WTC11 (cell line): Measurements from ENCODE around the gene GPC2. TPM values are rescaled to one million over a fixed set of nuclear protein-coding genes. Genes with fewer than 3 reads are reported as not detected.

Experiments
- ATAC-seq: fragments of 200-7000 bp; cut with Tn5 transposase; 2 replicates; pipeline ENCODE4 v1.10.0; 2021; ENCODE audit warnings: mild to moderate bottlenecking, moderate library complexity
- CTCF ChIA-PET: fragments of 300-600 bp; sonication (Branson Sonifier 250); formaldehyde crosslinking; loops from one replicate; lab custom pipeline; 2021; ENCODE audit warnings: antibody characterized with exemption; lab: Charles Lee
- POLR2A ChIA-PET: fragments of 350-600 bp; sonication (Branson Sonifier 250); formaldehyde crosslinking; loops from one replicate; lab custom pipeline; 2021; ENCODE audit warnings: antibody characterized with exemption; lab: Charles Lee
- DNase-seq: peaks from one replicate; pipeline ENCODE4 v3.0.0; 2021; ENCODE audit warnings: low spot score
- H3K27ac Mint-ChIP-seq: 2 replicates; pipeline ENCODE4 v1.8.0; 2021; ENCODE audit warnings: mixed read lengths
- H3K27me3 Mint-ChIP-seq: 2 replicates; pipeline ENCODE4 v1.8.0; 2021; ENCODE audit warnings: low read depth, mild to moderate bottlenecking, moderate library complexity, mixed read lengths
- H3K36me3 Mint-ChIP-seq: 2 replicates; pipeline ENCODE4 v1.8.0; 2021; ENCODE audit warnings: mixed read lengths
- H3K4me1 Mint-ChIP-seq: 2 replicates; pipeline ENCODE4 v1.8.0; 2022; ENCODE audit warnings: mixed read lengths
- H3K4me3 Mint-ChIP-seq: 2 replicates; pipeline ENCODE4 v1.8.0; 2021; ENCODE audit warnings: mild to moderate bottlenecking, moderate library complexity, mixed read lengths
- H3K9me3 Mint-ChIP-seq: 2 replicates; pipeline ENCODE4 v1.8.0; 2021; ENCODE audit warnings: mixed read lengths
- AR ChIP-seq: fragments of 250-450 bp; sonication (Bioruptor Pico); IDR thresholded peaks from 2 replicates; pipeline ENCODE4 v1.9.0; 2021; ENCODE audit warnings: mild to moderate bottlenecking
- ATF1 ChIP-seq: sonication (generic); formaldehyde crosslinking; IDR thresholded peaks from 2 replicates; pipeline ENCODE4 v1.8.1; 2023; ENCODE audit warnings: mild to moderate bottlenecking, moderate library complexity, missing genetic modification reagents
- ATF3 ChIP-seq: sonication (generic); formaldehyde crosslinking; conservative IDR thresholded peaks from 2 replicates; pipeline ENCODE4 v1.8.1; 2022; ENCODE audit warnings: mild to moderate bottlenecking, missing genetic modification reagents
- E2F1 ChIP-seq: sonication (generic); formaldehyde crosslinking; IDR thresholded peaks from 2 replicates; pipeline ENCODE4 v1.8.0; 2022; ENCODE audit warnings: mild to moderate bottlenecking, missing genetic modification reagents
- ESRRA ChIP-seq: sonication (generic); formaldehyde crosslinking; IDR thresholded peaks from 2 replicates; pipeline ENCODE4 v1.8.1; 2022; ENCODE audit warnings: mild to moderate bottlenecking, missing genetic modification reagents, borderline replicate concordance
- ETV6 ChIP-seq: sonication (generic); formaldehyde crosslinking; IDR thresholded peaks from 2 replicates; pipeline ENCODE4 v1.8.1; 2022; ENCODE audit warnings: mild to moderate bottlenecking, missing genetic modification reagents
- GABPB1 ChIP-seq: sonication (generic); formaldehyde crosslinking; IDR thresholded peaks from 2 replicates; pipeline ENCODE4 v1.8.1; 2023; ENCODE audit warnings: mild to moderate bottlenecking, missing genetic modification reagents
- IRF2 ChIP-seq: sonication (generic); formaldehyde crosslinking; IDR thresholded peaks from 2 replicates; pipeline ENCODE4 v1.8.0; 2022; ENCODE audit warnings: low read depth, missing genetic modification reagents, borderline replicate concordance
- JAZF1 ChIP-seq: fragments of 250-450 bp; sonication (Bioruptor Pico); IDR thresholded peaks from 2 replicates; pipeline ENCODE4 v1.9.0; 2021; ENCODE audit warnings: moderate library complexity, mild to moderate bottlenecking, inconsistent platforms
- MAX ChIP-seq: sonication (generic); formaldehyde crosslinking; IDR thresholded peaks from 2 replicates; pipeline ENCODE4 v1.8.0; 2022; ENCODE audit warnings: mild to moderate bottlenecking, missing genetic modification reagents
- NFATC4 ChIP-seq: fragments of 250-450 bp; sonication (Bioruptor Pico); IDR thresholded peaks from 2 replicates; pipeline ENCODE4 v1.9.0; 2021; ENCODE audit warnings: mild to moderate bottlenecking
- NFYB ChIP-seq: sonication (generic); formaldehyde crosslinking; conservative IDR thresholded peaks from 2 replicates; pipeline ENCODE4 v1.8.0; 2022; ENCODE audit warnings: low read depth, missing genetic modification reagents
- PRDM15 ChIP-seq: sonication (generic); formaldehyde crosslinking; IDR thresholded peaks from 2 replicates; pipeline ENCODE4 v1.8.0; 2022; ENCODE audit warnings: missing genetic modification reagents
- ZBTB43 ChIP-seq: sonication (generic); formaldehyde crosslinking; IDR thresholded peaks from 2 replicates; pipeline ENCODE4 v1.8.1; 2023; ENCODE audit warnings: mild to moderate bottlenecking, missing genetic modification reagents
- ZNF121 ChIP-seq: sonication (generic); formaldehyde crosslinking; IDR thresholded peaks from 2 replicates; pipeline ENCODE4 v1.8.0; 2023; ENCODE audit warnings: missing genetic modification reagents
- ZNF138 ChIP-seq: sonication (generic); formaldehyde crosslinking; conservative IDR thresholded peaks from 2 replicates; pipeline ENCODE4 v1.8.1; 2022; ENCODE audit warnings: mild to moderate bottlenecking, moderate library complexity, missing genetic modification reagents
- ZNF263 ChIP-seq: sonication (generic); formaldehyde crosslinking; IDR thresholded peaks from 2 replicates; pipeline ENCODE4 v1.8.1; 2022; ENCODE audit warnings: low read depth, mild to moderate bottlenecking, moderate library complexity, missing genetic modification reagents
- ZSCAN18 ChIP-seq: fragments of 250-450 bp; sonication (Bioruptor Pico); IDR thresholded peaks from 2 replicates; pipeline ENCODE4 v2.1.2; 2022; ENCODE audit warnings: mild to moderate bottlenecking, moderate library complexity
- total RNA-seq: library from RNA; stranded (reverse); gene quantifications from 3 replicates; pipeline ENCODE4 v1.2.3, GENCODE V29; 2021

Gene GPC2
- total RNA-seq, 1 experiment from 2014 or later, result 52.1 TPM

- H3K36me3 Mint-ChIP-seq, result peaks cover 32% of the 10 kb centered on the region
These were observed 23.3 kb downstream of the GPC2 start for GRCh38 chr7:100153708-100154535.

GRCh38 chr7:100152937-100153666 is 24.1 kb downstream of the GPC2 start:
- CTCF ChIA-PET, result interaction anchor here (0.7 kb wide), 1 partner anchor 11 kb away, joined by 3 read pairs; no protein-coding TSS in a partner anchor
- no peak for ATAC-seq
- Mint-ChIP-seq H3K27ac (0 out of 2 replicates have a peak overlapping the region, but pooled peaks have one; percentile 35), H3K27me3 (no peaks in the 10 kb centered on the region), H3K36me3 (peaks cover 32% of the 10 kb centered on the region), H3K4me3 (no peak overlapping the region), H3K4me1 (peaks cover 38% of the 10 kb centered on the region), H3K9me3 (no peaks in the 10 kb centered on the region)
- no peak for DNase-seq
- POLR2A ChIA-PET, result no interaction called here
- TF ChIP-seq IRF2 (CRISPR knock-in tag) (no peak), ATF1 (CRISPR knock-in tag) (no peak), ATF3 (CRISPR knock-in tag) (no peak), ZBTB43 (CRISPR knock-in tag) (no peak)

More at GRCh38 chr7:100153708-100154535, 23.3 kb downstream of the GPC2 start:
- ChIA-PET CTCF (interaction anchor here (1.5 kb wide), 1 partner anchor 23 kb away, joined by 5 read pairs; no protein-coding TSS in a partner anchor), POLR2A (no interaction called here)
- TF ChIP-seq ZNF121 (CRISPR knock-in tag), result 0 out of 2 replicates have a peak, but pooled peaks have one; percentile 3
- no peak for TF ChIP-seq ESRRA
- H3K9me3 Mint-ChIP-seq, result no peaks in the 10 kb centered on the region
- H3K4me3 Mint-ChIP-seq, result no peak overlapping the region
- H3K27me3 Mint-ChIP-seq, result no peaks in the 10 kb centered on the region
- ATAC-seq, result no peak
- H3K4me1 Mint-ChIP-seq, result peaks cover 36% of the 10 kb centered on the region
- no peak for DNase-seq
- H3K27ac Mint-ChIP-seq, result peak overlapping the region; percentile 27; the same call in 1 of the 2 replicates

GRCh38 chr7:100152404-100152803 is 24.8 kb downstream of the GPC2 start:
- ChIA-PET CTCF (interaction anchor here (0.7 kb wide), 1 partner anchor 12 kb away, joined by 3 read pairs; no protein-coding TSS in a partner anchor), POLR2A (no interaction called here)
- H3K27ac Mint-ChIP-seq, result peak overlapping the region; percentile 16
- no peaks in the 10 kb centered on the region for H3K9me3 Mint-ChIP-seq
- H3K27me3 Mint-ChIP-seq, result no peaks in the 10 kb centered on the region
- DNase-seq, result no peak
- H3K36me3 Mint-ChIP-seq, result peaks cover 32% of the 10 kb centered on the region
- ATAC-seq, result no peak
- no peak overlapping the region for H3K4me3 Mint-ChIP-seq
- H3K4me1 Mint-ChIP-seq, result peaks cover 35% of the 10 kb centered on the region
- no peak for TF ChIP-seq E2F1 (CRISPR knock-in tag)
- no peak for TF ChIP-seq AR
- TF ChIP-seq ZNF138 (CRISPR knock-in tag), result no peak
- no peak for TF ChIP-seq PRDM15 (CRISPR knock-in tag)
- no peak for TF ChIP-seq NFYB (CRISPR knock-in tag)
- TF ChIP-seq ETV6 (CRISPR knock-in tag), result no peak
- TF ChIP-seq JAZF1 (CRISPR knock-in tag), result no peak
- no peak for TF ChIP-seq ZSCAN18 (CRISPR knock-in tag)
- no peak for TF ChIP-seq GABPB1 (CRISPR knock-in tag)
- TF ChIP-seq MAX, result no peak
- TF ChIP-seq NFATC4, result no peak
- no peak for TF ChIP-seq ZNF263 (CRISPR knock-in tag)
